Islet precursor cell (in vitro differentiated cells): Measurements from ENCODE around the gene RGS11.

ENCODE experiments used
- DNase-seq: peaks from one replicate; pipeline ENCODE4 v3.0.0-alpha.2; 2018

RGS11 gene

DNA sequence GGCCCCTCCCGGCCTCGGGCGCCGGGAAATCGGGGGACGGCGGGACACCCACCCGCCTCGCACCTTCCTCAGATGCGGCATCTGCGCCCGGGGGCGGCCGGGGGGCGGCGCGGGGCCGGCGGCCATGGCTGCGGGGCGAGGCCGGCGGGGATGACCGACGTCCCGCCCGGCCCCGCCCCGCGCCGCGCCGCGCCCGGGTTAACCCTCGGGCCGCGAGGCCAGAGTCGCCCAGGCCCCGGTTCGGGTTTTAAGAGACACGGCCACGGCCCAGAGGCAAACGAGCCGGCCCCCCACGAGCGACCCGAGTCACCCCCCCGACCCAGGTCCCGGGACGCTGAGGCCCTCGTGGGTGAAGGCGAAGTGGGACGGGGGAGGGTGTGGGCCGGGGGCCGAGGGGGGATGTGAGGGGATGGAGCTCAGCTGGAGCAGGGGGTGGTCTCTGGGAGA, at the start of gene RGS11:
Gene RGS11 (minus strand): TSS at position 159 of the 447 bp plus-strand sequence. CDS start 33 bp downstream, at position 126.
- DNase-seq, result no peak

DNA sequence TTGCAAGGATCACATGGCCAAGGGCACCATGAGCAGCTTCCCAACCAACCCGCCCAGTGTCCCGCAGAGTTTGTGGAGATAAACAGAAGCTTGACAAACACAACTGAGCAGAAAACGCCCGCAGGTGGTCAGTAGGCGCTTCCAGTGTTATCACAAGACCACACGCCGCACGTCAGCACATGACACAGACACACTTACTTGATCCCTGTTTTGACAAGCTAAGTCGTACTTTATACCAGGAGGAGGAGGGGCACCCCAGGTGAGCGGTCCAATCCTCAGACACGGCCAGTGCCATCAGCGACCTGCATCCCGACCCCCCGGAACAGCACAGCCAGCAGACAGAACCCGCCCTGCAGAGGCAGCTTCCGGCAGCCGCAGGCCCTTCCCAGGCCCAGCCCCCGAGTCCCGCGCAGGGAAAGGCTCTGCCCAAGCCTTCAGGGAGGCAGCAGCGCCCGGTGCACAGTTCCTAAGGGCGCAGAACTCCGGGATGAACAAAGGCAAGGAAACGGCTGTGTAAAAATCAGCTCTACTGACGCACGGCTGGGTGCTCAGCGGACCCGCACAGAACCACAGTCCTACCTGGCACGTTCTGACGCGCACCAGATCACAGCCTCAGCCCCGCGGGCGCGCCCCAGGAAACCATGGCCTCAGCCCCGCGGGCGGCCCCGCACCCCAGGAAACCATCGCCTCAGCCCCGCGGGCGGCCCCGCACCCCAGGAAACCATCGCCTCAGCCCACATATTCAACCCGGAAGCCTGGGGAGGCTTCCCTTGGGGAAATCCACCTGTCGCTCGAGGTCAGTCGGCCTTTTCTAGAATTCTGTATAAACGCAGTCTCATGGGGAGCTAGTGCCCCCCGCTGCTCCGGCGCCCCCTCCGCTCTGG, 48.9 kb upstream of the RGS11 start:
- no peak for DNase-seq

DNA sequence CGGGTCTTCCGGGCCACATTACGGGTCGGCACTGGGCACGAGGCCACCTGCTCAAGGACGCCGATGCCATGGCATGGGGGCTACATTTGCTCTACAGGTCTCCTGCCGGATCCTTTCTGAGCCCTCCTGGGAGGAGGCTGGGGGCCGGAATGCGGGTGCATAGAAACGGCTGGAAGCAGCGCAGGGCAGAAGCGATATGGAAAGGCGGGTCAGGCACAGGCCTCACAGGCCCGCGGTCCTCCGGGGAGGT, 48.4 kb upstream of the RGS11 start:
- no peak for DNase-seq

DNA sequence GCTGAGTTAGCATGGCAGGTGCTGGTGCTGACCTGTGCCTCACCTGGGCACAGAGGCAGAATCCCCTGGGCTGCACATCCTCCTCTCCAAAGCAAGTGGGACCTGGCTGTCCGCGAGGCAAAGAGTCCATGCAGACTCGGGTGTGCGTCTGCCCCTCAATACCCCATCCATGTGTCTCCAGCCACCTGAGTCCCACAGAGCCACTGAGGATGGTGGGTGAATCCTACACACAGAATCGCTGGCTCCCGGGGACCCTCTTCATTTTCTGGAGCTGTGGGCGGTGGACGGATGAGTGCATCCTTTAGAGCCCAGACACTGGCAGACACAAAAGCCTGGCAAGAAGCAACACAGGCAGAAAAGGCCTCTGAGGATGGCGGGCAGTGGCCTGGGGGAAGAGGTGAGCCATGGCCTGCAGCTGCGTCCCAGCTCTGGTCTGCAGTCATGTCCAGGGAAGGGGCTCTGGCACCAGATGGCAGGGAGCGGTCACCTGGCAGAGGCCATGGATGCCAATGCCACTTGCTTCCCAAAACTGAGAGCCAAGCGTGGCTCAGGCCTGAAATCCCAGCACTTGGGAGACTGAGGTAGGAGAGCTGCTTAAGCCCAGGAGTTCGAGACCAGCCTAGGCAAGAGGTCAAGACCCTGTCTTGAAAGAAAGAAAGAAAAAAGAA, 46.9 kb upstream of the RGS11 start:
- no peak for DNase-seq

GRCh38 chr16:321532-321931, 45.8 kb upstream of the RGS11 start:
- DNase-seq, result no peak

DNA sequence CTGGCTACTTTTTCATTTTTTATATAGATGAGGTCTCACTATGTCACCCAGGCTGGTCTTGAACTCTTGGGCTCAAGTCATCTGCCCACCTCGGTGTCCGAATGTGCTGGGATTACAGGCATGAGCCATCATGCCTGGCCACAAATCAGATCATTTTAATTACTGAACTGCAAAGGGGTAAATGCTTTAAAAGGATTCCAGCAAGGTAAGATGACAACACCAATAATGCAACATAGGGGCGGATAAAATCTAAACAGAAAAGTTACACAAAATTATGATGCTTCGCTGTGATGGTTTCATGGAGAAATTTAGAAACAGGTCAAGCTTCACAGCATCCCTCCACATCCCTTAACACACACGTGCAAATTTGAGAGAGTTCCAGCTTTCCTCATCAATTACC, 44.5 kb upstream of the RGS11 start:
- no peak for DNase-seq

GRCh38 chr16:318628-319027, 42.9 kb upstream of the RGS11 start:
- DNase-seq, result peak; percentile 86

- no peak for DNase-seq
These were observed 41.8 kb upstream of the RGS11 start for GRCh38 chr16:317583-317982.

DNA sequence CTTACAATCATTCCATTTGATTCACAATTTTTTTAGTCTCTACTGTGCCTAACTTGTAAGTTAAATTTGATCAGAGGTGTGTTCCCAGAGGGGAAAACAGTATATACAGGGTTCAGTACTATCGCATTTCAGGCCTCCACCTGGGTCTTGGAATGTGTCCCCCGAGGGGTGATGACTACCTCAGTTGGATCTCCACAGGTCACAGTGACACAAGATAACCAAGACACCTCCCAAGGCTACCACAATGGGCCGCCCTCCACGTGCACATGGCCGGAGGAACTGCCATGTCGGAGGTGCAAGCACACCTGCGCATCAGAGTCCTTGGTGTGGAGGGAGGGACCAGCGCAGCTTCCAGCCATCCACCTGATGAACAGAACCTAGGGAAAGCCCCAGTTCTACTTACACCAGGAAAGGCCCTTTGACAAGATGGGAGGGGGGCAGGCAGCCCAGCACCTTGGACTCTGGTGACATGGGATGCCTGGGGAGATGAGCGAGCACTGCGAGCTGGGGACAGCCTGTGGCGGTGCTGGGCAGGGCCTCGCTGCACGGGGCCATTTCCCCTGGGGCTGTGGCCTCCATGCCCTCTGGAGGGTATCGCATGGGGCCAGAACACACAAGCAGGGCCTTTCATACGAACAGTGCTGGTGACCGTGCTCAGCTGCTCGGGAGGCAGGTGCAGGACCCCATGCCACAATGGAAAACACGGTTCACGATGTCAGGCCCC, 41.2 kb upstream of the RGS11 start:
- no peak for DNase-seq

DNA sequence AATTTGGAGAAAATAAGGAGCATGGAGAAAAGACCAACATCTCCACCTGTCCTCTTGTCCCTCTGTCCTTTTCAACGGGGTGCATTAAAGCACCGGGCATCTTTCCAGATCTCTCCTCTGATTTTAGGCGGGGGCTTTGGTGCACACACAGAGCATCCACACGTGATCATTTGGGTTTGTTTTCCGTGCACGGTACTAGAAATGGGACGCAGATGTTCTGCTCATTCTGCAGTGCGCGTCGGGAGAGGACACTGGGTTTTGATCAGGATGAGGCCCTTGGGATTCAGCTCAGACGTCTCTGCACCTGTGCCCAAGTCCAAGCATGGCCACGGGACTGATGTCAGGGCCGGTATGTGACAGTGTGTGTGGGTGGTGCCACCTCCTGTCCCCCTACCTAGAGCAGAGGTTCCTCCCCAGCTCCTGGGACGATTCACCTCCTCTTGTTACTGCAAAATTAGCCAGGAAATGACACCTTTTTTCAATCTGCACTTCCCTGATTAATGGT, 39.1 kb upstream of the RGS11 start:
- DNase-seq, result no peak

DNA sequence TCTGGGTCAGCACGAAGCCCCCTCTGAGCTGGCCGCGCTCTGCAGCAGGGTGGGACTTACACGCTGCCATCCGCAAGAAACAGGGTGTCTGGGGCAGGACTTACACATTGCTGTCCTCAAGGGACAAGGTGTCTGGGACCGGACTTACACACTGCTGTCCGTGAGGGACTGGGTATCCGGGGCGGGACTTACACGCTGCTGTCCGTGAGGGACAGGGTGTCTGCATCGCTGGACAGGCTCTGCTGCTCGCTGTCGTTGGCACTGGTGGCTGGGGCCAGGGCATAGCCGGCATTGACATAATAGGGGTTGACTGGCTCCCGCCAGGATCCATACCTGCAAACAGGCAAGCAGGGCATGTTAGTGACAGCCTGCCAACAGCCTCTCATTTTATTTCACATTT, 38.6 kb upstream of the RGS11 start:
- no peak for DNase-seq

GRCh38 chr16:311725-312124, 36.0 kb upstream of the RGS11 start:
- DNase-seq, result no peak

DNA sequence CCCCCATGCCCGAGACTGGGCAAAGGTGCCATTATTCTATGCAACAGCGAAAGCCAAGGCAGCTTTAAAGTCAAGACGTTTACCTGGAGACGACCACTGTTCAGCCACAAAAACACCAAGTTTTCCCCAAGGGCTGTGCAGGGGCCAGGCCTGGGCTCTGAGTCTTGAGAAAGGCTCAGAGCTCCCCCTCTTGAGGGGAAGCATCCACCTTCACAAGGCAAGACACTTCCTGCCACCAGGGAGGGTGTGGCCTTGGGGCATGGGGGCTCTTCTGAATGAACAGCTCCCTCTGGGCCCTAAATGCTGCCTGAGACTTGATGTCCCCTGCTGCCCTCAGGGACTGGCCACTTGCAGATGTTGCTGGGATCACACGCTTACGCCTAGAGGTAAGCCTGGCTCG, 33.7 kb upstream of the RGS11 start:
- DNase-seq, result no peak

DNA sequence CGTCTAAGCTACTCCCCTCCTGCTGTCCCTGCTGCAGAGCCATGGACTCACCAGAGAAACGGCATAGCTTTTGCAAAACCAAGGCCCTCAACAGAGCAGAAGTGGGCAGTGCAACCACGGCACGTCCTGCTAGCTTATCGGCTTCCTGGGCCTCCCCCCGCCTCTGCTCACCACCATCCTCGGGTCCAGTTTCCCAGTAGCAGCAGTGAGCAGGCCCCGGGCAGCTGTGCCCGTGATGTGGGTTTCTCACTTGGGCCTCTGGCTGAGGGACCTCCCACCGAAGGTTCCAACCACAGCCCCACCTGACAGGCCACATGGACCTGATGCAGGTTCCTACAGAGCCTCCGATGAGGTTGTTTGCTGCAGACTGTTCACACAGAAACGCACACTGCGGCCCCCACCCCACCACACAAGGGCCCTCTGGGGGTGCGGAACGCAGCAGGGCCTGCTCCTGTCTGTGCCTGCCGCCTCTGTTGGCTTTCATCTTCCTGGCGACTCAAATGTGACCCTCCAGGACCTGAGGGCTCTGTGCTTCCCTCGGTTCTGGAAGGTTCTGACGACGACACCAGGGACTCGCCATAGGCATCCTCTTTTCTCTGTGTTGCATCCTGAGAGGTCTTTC, 32.1 kb upstream of the RGS11 start:
- no peak for DNase-seq

- DNase-seq, result no peak
These were observed 31.2 kb upstream of the RGS11 start for GRCh38 chr16:306911-307370.

DNA sequence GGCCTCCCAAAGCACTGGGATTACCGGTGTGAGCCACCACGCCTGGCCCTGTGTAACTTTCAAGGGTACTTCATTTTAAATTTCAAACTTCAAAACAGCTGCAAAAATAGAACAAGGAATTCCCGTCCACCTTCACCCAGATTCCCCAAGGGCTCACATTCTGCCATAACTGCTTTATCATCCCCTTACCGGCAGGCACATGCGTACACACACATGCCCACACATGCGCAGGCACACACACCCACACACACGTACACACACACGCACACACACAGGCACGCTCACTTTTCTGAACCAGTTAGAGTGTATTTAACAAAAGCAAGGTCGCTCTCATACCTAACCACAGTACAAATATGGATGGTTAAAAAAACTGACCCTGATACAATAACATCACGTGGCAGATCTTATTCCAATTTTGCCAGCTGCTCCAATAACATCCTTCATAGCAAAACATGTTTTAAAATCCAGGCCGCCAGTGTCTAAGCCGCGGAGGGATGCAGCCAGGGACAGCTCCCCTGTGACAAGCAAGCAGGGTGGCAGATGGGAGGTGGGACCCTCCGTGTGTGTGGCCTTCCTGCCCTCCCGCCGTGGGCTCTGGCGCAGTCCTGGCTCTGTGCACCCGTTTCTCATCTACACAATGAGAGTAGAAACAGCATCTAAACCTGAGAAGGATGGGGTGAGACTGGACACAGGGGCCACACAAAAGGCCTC, 30.3 kb upstream of the RGS11 start:
- no peak for DNase-seq

DNA sequence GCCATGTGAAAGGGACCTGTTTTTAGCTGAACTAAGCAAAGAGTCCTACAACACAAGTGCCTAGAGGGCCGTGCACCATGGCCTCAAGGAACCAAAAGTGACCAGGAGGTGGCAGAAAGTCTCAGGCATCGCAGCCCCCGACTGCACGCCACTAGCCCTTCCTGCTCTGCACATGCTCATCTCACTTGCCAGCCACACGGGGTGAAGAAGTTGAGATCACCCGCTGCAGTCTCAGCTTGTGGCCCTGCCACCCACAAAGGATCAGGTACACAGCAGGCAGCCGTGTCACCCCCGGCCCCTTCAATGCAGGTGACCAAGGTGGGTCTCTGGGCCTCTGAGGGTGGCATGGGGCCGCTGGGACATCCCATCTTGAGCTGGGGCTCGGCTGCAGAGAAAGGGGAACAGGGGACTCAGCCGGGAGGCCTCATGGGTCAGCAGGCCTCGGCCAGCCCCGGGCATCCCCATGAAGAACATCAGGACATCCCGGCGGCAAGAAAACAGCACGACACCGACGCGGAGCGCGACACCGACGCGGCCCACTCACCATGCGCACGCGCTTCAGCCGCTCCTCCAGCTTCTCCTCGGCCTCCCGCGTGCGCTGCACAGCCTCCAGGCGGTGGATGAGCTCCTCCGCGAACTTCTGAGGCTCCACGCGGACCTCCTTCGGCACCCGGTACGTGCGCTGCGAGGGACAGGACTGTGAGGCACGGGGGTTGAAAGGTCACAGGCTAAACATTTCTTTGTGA, 28.2 kb upstream of the RGS11 start:
- no peak for DNase-seq

GRCh38 chr16:301950-302349, 26.2 kb upstream of the RGS11 start:
- no peak for DNase-seq

DNA sequence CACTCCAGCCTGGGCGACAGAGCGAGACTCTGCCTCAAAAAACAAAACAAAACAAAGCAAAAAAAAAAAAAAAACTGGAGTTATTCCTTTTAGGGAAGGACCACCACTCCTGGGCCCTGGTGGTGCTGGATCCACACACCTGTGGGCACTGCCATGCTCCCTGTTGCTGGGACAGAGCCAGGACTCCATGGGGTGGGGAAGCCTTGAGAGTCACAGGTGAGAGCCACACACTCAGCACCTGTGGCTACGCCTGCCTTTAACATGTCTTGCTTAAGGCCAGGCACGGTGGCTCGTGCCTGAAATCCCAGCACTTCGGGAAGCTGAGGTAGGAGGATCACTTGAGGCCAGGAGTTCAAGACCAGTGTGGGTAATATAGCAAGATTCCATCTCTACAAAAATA, 25.5 kb upstream of the RGS11 start:
- no peak for DNase-seq

DNA sequence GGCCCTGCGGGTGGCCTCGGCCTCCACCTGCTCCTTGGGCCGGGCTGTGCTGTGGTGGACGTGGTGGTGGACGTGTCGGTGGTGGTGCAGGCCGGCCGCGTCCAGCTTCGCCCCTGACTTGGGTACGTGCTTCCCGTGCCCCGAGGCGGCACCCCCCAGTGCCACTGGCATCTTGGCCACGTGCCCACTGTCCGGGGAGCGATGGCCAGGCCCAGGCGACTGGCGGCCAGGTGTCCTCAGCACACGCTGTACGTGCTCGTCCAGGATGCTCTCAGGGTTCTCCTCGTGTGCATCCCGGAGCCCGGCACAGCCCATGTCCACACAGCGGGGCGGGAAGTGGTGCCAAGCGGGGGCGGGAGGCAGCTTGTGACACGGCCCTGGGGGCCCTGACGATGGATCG, 22.1 kb upstream of the RGS11 start:
- DNase-seq, result no peak

- DNase-seq, result no peak
These were observed 21.2 kb upstream of the RGS11 start for GRCh38 chr16:296806-297510.
